GM21423 (cell line): Measurements from ENCODE around the gene AGPAT4.

Experiments
- ATAC-seq: cut with Tn5 transposase; IDR thresholded peaks from one replicate; pipeline ENCODE4 v1.9.1; 2021; ENCODE audit warnings: mild to moderate bottlenecking, moderate library complexity; ENCODE audit not compliant: unreplicated experiment

AGPAT4 gene

GRCh38 chr6:161169035-161169434 is 104.8 kb downstream of the AGPAT4 start:
- ATAC-seq = no peak

GRCh38 chr6:161168281-161168891 is 105.5 kb downstream of the AGPAT4 start:
- no peak for ATAC-seq

- ATAC-seq = no peak
Observed at GRCh38 chr6:161166677-161167076, 107.2 kb downstream of the AGPAT4 start.

GRCh38 chr6:161166176-161166575 is 107.7 kb downstream of the AGPAT4 start:
- no peak for ATAC-seq

- ATAC-seq = no peak
Observed at GRCh38 chr6:161164182-161164625, 109.7 kb downstream of the AGPAT4 start.

GRCh38 chr6:161163466-161164181 is 110.2 kb downstream of the AGPAT4 start:
- no peak for ATAC-seq

- no peak for ATAC-seq
Observed at GRCh38 chr6:161162722-161163121, 111.1 kb downstream of the AGPAT4 start.

GRCh38 chr6:161161889-161162624 is 111.8 kb downstream of the AGPAT4 start:
- no peak for ATAC-seq

- no peak for ATAC-seq
Observed at GRCh38 chr6:161161121-161161520, 112.7 kb downstream of the AGPAT4 start.

GRCh38 chr6:161154796-161155335 is 119.0 kb downstream of the AGPAT4 start:
- no peak for ATAC-seq

- ATAC-seq = no peak
Observed at GRCh38 chr6:161153725-161154124, 120.1 kb downstream of the AGPAT4 start.

- ATAC-seq = no peak
Observed at GRCh38 chr6:161152907-161153662, 120.8 kb downstream of the AGPAT4 start.

- no peak for ATAC-seq
Observed at GRCh38 chr6:161152527-161152862, 121.4 kb downstream of the AGPAT4 start.

GRCh38 chr6:161151660-161152526 is 122.0 kb downstream of the AGPAT4 start:
- ATAC-seq = no peak

GRCh38 chr6:161151059-161151645 is 122.7 kb downstream of the AGPAT4 start:
- ATAC-seq = no peak

GRCh38 chr6:161150566-161150965 is 123.3 kb downstream of the AGPAT4 start:
- no peak for ATAC-seq

- no peak for ATAC-seq
Observed at GRCh38 chr6:161150136-161150535, 123.7 kb downstream of the AGPAT4 start.

GRCh38 chr6:161143663-161144430 is 130.0 kb downstream of the AGPAT4 start:
- ATAC-seq = no peak

GRCh38 chr6:161142957-161143296 is 130.9 kb downstream of the AGPAT4 start:
- no peak for ATAC-seq
